Ascending aorta (tissue), 2 donors: ENCODE data around the gene FARS2. TPM values are rescaled to one million over a fixed set of nuclear protein-coding genes. Genes with fewer than 3 reads are reported as not detected.

ENCODE experiments used
- DNase-seq, 2 donors: peaks; one replicate each; pipeline ENCODE4 v3.0.0-alpha.2; 2019; ENCODE audit warnings: low spot score in 2 of 2
- H3K27ac ChIP-seq, 2 donors: fragments of 200-600 bp; sonication (generic); one replicate each; pipeline ENCODE4 v1.5.1; 2016 to 2017; ENCODE audit warnings: mild to moderate bottlenecking in 1 of 2
- H3K27me3 ChIP-seq: fragments of 200-600 bp; sonication (generic); one replicate; pipeline ENCODE4 v1.5.1; 2017
- H3K36me3 ChIP-seq, 2 donors: fragments of 200-600 bp; sonication (generic); one replicate each; pipeline ENCODE4 v1.5.1; 2016
- H3K4me1 ChIP-seq, 2 donors: fragments of 200-600 bp; sonication (generic); one replicate each; pipeline ENCODE4 v1.5.1; 2016 to 2017; ENCODE audit warnings: mild to moderate bottlenecking in 1 of 2
- H3K4me3 ChIP-seq, 2 donors: fragments of 200-600 bp; sonication (generic); one replicate each; pipeline ENCODE4 v1.5.1; 2016 to 2017; ENCODE audit warnings: mild to moderate bottlenecking in 1 of 2
- H3K9me3 ChIP-seq, 2 donors: fragments of 200-600 bp; sonication (generic); one replicate each; pipeline ENCODE4 v1.5.1; 2016
- CTCF ChIP-seq, 3 experiments: fragments of 200-600 bp in 2 of 3; fragments of 450-650 bp in 1 of 3; sonication (generic) in 2 of 3; IDR thresholded peaks; one replicate each; pipeline ENCODE4 v1.5.1; 2016 to 2019; ENCODE audit warnings: antibody characterized with exemption in 3 of 3, mild to moderate bottlenecking in 1 of 3, moderate library complexity in 1 of 3
- intact Hi-C: fragments of 100-400 bp; cut with DNase I; formaldehyde crosslinking; loops from one replicate; pipeline ENCODE4 v1.15.1; 2023
- total RNA-seq: library from RNA; depleted of rRNA; stranded (reverse); fragments of >200 nt; gene quantifications from one replicate; pipeline ENCODE4 v1.1.0, GENCODE V29; 2016

Gene FARS2
- total RNA-seq, 1 donor from 2014 or later, result 17.6 TPM

GRCh38 chr6:5506149-5506548 is 244.8 kb downstream of the FARS2 start:
- no peak overlapping the region for H3K4me3 ChIP-seq
- H3K9me3 ChIP-seq, result no peaks in the 10 kb centered on the region
- no peak for DNase-seq
- H3K4me1 ChIP-seq, result peaks cover 0 to 1% of the 10 kb centered on the region in 2 donors
- no peaks in the 10 kb centered on the region for H3K27me3 ChIP-seq
- no peak for TF ChIP-seq CTCF (IDR thresholded peaks at IDR 0.05)
- intact Hi-C loops, result no loop called here
- H3K36me3 ChIP-seq, result no peaks in the 10 kb centered on the region
- no peak overlapping the region for H3K27ac ChIP-seq

DNA sequence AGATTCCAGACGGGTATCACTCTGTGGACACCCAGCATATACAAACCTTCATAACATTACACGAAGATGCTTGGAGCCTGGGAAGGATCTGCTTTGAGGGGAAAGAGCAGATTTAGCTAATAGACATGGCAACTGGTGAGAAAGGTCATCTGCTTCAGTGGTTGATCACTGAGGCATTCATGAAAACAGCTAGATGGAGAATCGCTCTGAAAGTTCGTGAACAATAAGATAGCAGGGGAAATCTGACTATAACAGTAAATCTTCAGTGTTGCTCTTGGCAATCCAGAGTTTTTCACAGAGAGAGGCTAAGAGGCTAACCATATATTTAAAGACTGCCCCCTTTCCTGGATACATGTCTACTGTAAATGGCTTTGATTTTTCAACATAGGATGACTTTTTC is 245.3 kb downstream of the FARS2 start:
- no peak for DNase-seq
- TF ChIP-seq CTCF (IDR thresholded peaks at IDR 0.05), result no peak
- no peaks in the 10 kb centered on the region for H3K27me3 ChIP-seq
- no peaks in the 10 kb centered on the region for H3K4me1 ChIP-seq
- no peaks in the 10 kb centered on the region for H3K9me3 ChIP-seq
- H3K4me3 ChIP-seq, result no peak overlapping the region
- H3K36me3 ChIP-seq, result no peaks in the 10 kb centered on the region
- intact Hi-C loops, result no loop called here
- H3K27ac ChIP-seq, result no peak overlapping the region

- no peak for TF ChIP-seq CTCF (IDR thresholded peaks at IDR 0.05)
- Histone ChIP-seq H3K36me3 (no peaks in the 10 kb centered on the region), H3K4me3 (no peak overlapping the region), H3K27ac (no peak overlapping the region), H3K4me1 (no peaks in the 10 kb centered on the region), H3K9me3 (no peaks in the 10 kb centered on the region), H3K27me3 (no peaks in the 10 kb centered on the region)
- intact Hi-C loops, result no loop called here
- no peak for DNase-seq
These were observed 245.9 kb downstream of the FARS2 start for GRCh38 chr6:5507131-5507681.

DNA sequence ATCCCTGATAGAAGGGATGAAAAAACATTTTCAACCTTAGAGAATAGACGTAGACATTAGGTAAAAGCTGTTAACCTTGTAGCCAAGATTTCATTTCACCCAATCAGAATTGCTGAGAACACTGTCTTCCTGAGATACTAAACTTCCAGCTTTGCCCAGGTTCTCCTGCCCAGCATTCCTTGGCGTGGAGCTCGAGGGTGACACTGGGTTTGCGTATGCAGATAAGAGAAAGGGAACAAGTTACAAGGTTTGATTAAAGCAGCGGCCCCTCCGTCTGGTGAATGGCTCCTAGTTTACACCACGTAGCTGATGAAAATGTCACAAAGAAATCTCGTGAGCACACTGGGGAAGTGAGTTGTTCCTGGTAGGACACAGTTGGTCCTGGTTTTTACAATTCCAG is 247.8 kb downstream of the FARS2 start:
- intact Hi-C loops, result no loop called here
- no peak overlapping the region for H3K27ac ChIP-seq
- no peaks in the 10 kb centered on the region for H3K9me3 ChIP-seq
- H3K36me3 ChIP-seq, result no peaks in the 10 kb centered on the region
- DNase-seq, result no peak
- no peak for TF ChIP-seq CTCF (IDR thresholded peaks at IDR 0.05)
- H3K4me3 ChIP-seq, result no peak overlapping the region
- no peaks in the 10 kb centered on the region for H3K27me3 ChIP-seq
- no peaks in the 10 kb centered on the region for H3K4me1 ChIP-seq

DNA sequence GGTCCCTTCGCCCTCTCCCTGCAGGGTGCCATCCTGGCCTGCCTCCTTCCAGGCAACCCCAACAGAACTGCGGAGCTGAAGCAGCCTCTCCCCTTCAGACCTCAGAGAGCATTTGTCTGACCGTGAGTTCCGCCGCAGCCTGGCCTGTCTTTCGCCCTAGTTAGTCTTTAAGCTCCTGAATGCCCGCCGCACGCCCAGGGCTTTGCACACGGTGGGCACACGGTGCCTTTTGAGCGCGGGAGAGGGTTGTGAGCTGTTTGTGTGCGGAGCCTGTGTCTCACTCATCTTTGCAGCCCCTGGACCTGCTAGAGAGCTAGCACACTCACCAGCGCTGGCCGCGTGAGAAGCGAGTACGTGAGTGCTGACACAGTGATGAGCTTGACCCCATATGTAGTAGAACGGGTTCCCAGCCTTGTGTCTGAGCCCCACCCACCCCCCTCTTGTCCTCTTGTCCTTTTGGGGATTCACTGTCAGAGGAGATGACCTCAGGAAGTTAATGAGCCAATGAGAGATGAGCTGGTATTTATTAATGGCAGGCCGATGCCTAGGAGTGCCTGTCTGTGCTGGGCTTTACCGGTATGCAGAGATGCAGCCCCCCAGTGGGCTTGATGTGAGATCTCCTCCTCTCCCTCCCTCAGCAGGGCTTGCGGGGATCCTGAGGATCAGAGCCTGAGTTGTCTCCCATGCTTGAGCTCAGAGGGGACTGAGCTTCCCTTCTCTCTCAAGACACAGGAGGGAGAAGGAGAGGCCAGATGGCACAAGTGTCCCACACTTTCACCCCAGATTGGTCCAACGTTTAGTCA is 249.2 kb downstream of the FARS2 start:
- intact Hi-C loops, result no loop called here
- no peaks in the 10 kb centered on the region for H3K4me1 ChIP-seq
- H3K9me3 ChIP-seq, result no peaks in the 10 kb centered on the region
- no peaks in the 10 kb centered on the region for H3K36me3 ChIP-seq
- H3K27ac ChIP-seq, result no peak overlapping the region
- no peak for DNase-seq
- no peak overlapping the region for H3K4me3 ChIP-seq
- no peak for TF ChIP-seq CTCF (IDR thresholded peaks at IDR 0.05)
- H3K27me3 ChIP-seq, result no peaks in the 10 kb centered on the region
